Activated CD8-positive, alpha-beta memory T cell treated with anti-CD3 and anti-CD28 coated beads for 36 hours (primary cell): ENCODE results near the gene BEX2. TPM values are rescaled to one million over a fixed set of nuclear protein-coding genes. Genes with fewer than 3 reads are reported as not detected.
"Not testable (repeated sequence)": the region's sequence is repeated elsewhere in the genome, so short reads cannot be mapped to it uniquely, and the experiment has no call there.

Experiments
- CTCF ChIA-PET: fragments of 350-600 bp; sonication (Branson Sonifier 250); formaldehyde crosslinking; loops from one replicate; lab custom pipeline; 2021; ENCODE audit warnings: antibody characterized with exemption; lab: Charles Lee
- POLR2A ChIA-PET: fragments of 350-600 bp; sonication (Branson Sonifier 250); formaldehyde crosslinking; loops from one replicate; lab custom pipeline; 2021; ENCODE audit warnings: antibody characterized with exemption; lab: Charles Lee
- total RNA-seq, 2 experiments: library from RNA; stranded (reverse); gene quantifications; one replicate each; pipeline ENCODE4 v1.2.3, GENCODE V29; 2021

BEX2 gene
- 1 to 10 TPM; 7.0 to 8.2 TPM for total RNA-seq

DNA sequence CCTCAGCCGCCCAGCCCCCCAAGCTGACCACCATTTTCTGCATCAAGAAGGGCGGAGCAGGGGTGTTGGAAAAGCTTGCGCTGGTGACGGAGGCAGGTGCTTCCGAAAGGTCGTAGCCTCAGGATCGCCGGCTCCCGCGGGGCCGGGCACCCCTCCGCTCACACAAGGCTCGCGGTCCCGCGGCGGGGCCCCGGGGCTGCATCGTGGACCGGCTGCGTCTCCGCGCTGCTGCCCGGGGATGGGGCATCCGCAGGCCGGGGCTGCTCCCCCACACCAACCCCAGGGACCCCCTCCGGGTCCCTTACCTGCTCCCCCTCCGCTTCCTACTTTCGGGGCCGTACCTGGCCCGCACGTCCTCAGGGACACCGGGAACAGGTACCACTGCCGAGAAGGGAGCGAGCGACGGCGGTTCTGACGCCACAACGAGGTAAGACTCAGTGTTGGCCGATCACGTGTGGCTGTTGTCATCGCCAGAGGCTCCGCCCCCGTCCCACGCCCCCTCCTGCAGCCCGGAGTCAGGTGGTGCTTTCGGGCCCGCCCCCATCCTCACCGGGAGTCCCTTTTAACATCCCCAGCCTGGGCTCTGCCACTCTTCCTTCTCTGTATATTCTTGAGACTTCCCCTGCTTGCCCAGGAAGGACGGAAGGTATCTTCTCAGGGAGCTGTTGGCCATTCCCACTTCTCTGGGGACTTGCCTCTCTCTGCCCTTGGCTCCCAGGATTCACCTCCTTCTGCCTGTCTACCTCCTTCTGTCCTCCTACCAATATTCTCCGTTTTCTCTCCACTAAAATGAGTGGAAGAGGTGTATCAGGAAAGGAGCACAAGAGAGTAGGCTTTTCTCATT lies at the start of gene BEX2:
Gene BEX2 (minus strand): TSS at position 436 of the 844 bp plus-strand sequence. CDS start 1,014 bp downstream, outside the sequence.
- CTCF ChIA-PET, result interaction anchor here (0.6 kb wide), 1 partner anchor 166 kb away, joined by 4 read pairs; no protein-coding TSS in a partner anchor

DNA sequence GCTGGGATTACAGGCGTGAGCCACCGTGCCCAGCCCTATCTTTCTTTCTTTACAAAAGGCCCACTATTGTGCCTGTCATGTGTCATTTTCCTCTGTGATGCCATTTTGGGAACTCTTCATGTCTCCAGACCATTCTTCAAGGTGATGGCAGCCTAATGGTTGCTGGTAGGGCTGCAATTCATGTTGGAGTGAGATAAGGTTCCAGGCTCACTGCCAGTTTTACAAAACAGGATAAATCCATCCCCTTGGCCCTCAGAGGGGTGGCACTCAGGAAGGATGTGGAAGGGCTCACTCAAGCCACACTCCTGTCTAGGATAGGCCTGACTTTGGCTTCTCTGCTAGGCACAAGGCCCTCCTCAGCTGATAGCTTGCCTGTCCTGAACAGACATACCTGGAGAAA lies 49.3 kb upstream of the BEX2 start:
- CTCF ChIA-PET, result no interaction called here

More for the DNA sequence above, at the start of gene BEX2:
- POLR2A ChIA-PET, result interaction anchor here (0.6 to 0.7 kb wide), 2 partner anchors 801 to 870 kb away, joined by 3 read pairs; no protein-coding TSS in a partner anchor

DNA sequence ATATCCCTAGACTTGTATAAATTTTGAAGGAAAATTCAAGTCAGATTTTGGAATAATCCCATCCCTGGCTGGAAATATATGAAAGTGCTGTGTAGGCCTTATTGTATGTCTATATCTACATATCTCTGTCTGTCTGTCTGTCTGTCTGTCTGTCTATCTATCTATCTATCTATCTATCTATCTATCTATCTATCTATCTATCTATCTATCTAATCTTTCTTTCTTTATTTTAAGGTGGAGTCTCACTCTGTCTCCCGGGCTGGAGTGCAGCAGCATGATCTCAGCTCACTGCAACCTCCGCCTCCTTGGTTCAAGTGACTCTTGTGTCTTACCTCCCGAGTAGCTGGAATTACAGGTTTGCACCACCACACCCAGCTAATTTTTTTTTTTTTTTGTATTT lies 48.8 kb upstream of the BEX2 start:
- CTCF ChIA-PET, POLR2A ChIA-PET: not testable (repeated sequence)

More for the DNA sequence above, 49.3 kb upstream of the BEX2 start:
- POLR2A ChIA-PET, result no interaction called here

DNA sequence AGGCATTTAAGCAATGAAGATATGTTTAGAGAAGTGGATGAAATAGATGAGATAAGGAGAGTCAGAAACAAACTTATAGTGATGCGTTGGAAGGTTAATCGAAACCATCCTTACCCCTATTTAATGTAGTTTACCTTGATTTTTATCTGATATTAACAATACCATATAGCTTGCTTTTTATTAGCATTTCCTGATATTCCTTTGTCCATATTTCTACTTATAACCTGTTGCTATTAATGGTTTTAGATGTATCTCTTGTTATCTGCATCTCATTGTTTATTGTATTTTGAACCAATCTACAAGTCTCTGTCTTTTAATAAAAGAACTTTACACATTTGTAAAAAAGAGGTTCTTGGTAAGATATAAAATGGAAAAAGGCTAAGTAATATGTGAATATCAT lies 47.1 kb upstream of the BEX2 start:
- ChIA-PET CTCF (no interaction called here), POLR2A (no interaction called here)

DNA sequence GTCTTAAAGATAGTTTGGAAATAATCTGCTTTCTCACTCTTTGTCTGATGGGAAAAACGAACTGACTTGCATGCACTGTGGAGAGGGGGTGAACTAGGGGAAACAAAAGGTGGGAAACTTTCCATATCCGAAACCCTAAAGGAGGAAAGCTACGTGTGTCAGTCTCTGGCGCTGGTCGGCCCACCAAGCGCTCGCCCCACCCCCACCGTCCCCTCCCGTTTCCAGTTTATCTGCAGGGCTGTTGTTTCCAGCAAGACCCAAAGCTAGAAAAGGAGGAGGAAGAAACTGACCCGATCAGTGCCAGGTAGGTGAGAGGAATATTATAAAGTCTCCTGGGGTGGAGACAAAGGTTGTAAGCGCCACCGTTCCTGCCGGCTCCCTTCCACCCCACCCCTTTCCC lies 46.1 kb upstream of the BEX2 start:
- CTCF ChIA-PET, result no interaction called here

DNA sequence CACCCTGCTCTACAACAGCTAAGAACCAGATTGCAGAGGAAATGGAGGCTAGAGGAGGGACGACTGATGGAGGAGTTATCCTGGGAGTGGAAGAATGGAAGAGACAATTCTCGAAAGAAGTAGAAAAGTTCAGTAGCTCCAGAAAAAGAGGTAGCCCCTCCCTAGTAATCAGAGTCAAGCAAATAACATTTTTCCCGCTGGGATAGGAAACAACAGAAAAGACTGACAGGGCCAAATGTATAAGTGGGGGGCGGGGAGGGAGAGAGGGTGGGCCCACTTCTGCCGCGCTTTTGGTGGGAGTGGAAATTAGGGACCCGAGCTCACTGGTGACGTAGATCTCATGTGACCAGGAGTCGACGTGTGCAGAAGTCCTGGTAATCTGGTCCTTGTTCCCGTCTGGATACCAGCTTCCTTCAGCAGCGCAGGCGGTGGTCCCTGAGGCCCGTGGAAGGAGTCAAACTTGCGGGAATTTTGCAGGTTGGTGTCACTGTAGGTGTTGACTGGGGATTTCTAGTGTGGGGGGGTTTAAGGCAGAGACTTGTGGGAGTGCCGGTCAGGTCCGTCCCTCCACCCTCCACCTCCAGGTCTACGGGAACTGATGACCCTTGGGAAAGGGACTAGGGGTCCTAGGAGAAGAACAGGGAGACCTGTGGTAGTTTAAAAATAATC lies 45.5 kb upstream of the BEX2 start, which contains the start of gene TCEAL9:
Gene TCEAL9 (plus strand): TSS at position 377 of the 669 bp plus-strand sequence. CDS start 1,179 bp downstream, outside the sequence.
- ChIA-PET CTCF (no interaction called here), POLR2A (no interaction called here)

More for the DNA sequence above, 46.1 kb upstream of the BEX2 start:
- POLR2A ChIA-PET, result no interaction called here

DNA sequence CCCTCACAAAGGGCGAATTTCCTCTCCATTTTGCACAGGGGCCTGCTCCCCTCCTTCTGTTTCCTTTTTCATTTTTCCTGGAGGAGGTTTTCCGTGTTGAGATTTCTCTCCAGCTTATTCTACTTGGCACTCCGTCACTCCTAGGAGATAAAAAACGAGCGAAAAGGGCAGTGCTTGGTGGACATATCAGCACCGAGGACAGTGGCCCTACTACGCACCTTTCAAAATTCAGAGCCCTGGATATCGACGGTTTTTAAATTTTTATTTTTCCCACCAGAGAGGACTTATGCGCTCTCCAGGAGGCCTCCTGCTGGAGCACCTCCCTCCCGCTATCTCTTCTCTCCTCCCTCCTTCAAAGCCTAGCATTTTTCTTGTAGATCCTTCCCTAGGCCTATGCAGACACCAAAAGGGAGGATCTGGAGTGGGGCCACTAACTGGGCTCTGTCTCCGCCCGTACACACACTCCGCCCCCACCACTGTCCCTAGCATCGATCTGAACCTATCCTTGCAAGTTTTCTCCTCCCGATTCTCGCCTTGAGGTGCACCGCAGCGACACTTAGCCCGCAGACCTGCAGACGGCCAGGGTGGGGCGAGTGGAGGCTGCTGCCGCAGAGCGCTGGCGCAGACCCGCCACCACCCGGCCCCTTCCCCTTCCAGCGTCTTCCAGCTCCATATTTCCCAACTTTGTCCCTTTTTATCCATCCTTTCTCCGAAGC lies 37.0 kb upstream of the BEX2 start:
- ChIA-PET POLR2A (no interaction called here), CTCF (no interaction called here)

DNA sequence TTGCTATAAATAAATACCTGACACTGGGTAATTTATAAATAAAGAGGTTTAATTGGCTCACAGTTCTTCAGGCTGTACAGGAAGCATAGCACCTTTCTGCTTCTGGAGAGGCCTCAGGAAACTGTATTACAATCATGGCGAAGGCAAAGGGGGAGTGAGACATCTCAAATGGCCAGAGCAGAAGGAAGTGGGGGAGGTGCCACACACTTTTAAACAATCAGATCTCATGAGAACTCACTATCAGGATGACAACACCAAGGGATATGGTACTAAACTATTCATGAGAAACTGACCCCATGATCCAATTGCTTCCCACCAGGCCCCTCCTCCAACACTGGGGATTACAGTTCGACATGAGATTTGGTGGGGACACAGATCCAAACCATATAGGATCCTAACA lies 33.8 kb upstream of the BEX2 start:
- CTCF ChIA-PET, result no interaction called here
- POLR2A ChIA-PET, result no interaction called here

DNA sequence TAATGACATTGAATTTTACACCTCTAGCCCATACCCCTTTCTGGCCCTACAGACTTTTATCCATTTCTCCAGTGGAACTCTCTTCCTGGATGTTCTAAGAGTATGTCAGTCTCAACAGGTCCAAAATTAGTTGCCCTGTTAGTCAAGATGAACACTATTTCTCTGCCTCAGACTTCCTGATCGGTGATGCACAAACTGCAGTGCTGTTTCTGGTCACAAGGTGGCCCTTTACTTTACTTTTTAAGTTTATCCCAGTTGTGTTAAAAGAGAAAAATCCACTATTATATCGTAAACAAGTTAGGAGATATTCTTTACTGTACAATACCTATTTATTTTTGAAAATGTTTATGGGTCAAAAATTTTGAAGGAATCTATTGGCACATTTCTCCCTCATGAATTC lies 32.3 kb upstream of the BEX2 start:
- CTCF ChIA-PET, result no interaction called here
- POLR2A ChIA-PET, result no interaction called here

DNA sequence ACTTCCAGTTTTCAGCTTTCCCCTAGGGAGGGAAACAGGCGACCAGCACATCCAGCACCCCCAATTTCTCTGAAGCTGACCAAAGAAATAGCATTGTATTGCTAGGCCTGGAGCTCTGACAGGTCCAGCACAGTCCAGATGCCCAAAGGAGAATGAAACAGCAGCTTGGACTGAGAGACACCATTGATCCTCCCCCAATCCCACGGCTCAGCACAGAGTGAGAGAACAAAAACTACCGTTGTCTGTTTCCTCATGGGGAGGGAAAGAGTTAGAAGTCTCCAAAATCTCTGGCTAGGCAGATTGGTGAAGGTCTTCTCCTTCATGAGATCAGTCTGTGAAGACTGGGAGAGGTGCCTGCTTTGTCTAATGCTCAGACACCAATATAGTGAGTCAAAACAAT lies 27.9 kb upstream of the BEX2 start:
- ChIA-PET POLR2A (no interaction called here), CTCF (no interaction called here)

DNA sequence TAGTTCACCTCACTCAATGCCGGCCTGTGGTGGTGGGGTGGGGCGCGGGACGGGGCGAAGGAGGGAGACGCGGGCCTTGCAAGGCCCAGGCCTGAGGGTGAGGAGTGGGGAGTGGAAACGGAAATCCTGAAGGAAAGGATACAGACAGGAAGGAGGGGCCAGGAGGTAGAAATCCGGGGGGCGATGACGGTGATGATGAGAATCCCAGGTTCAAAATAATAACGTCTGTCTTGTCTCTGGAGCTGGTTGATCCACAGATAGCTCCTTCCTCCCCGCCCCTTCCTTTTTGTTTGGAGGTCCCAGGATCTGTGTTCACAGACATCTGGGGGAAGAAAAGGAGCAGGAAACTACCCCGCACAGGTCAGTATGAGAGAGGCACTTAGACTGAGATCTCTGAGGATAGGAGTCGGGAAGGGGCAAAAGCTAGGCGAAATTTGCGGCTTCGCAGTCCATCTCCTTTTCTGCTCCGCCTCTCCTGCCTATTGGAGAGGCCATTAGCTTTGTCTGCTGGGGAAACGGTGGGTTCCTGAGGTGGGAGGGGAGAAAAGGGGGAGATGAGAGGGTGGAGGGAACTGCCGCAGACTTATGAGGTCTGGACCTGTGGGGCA lies 20.0 kb upstream of the BEX2 start:
- ChIA-PET CTCF (no interaction called here), POLR2A (no interaction called here)

DNA sequence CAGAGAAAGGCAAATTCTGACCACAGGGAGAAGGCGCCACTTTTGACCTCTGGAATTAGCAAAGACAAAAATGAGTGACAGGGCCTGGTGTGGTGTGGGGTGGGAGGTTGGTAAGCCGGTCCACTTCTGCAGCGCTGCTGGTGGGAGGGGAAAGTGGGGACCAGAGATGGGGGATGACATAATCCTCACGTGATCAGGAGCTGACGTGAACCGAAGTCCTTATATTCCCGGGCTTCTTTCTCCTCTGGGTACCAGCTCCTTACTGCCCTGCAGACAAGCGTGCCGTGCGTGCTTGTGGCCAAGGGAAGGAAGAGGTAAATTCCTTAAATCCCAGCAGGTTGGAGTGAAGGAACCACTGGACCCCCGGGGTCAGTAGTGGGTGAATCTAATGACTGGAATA lies 19.2 kb upstream of the BEX2 start, which contains the start of gene TCEAL7:
Gene TCEAL7 (plus strand): TSS at position 249 of the 400 bp plus-strand sequence. CDS start 1,165 bp downstream, outside the sequence.
- POLR2A ChIA-PET, result no interaction called here
- CTCF ChIA-PET, result no interaction called here

DNA sequence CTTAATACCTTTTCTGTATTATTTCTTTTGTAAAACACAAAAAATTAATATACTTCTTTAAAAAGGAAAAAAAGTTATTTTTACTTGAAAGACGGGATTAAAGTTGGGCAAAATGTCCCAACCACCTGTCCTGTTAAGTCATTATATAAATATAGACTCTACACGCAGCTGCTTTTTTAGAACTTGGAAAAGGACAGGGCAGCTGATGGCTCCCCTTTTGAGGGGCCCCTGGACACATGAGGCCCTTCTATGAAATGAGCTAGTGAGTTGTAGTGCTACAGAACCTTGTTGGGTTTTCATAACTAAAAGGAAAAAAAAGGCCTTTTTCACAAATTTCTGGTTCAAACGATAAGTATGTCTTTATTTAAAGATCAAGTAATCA lies 600 bp upstream of the BEX2 start:
- CTCF ChIA-PET, result no interaction called here
- POLR2A ChIA-PET, result no interaction called here

DNA sequence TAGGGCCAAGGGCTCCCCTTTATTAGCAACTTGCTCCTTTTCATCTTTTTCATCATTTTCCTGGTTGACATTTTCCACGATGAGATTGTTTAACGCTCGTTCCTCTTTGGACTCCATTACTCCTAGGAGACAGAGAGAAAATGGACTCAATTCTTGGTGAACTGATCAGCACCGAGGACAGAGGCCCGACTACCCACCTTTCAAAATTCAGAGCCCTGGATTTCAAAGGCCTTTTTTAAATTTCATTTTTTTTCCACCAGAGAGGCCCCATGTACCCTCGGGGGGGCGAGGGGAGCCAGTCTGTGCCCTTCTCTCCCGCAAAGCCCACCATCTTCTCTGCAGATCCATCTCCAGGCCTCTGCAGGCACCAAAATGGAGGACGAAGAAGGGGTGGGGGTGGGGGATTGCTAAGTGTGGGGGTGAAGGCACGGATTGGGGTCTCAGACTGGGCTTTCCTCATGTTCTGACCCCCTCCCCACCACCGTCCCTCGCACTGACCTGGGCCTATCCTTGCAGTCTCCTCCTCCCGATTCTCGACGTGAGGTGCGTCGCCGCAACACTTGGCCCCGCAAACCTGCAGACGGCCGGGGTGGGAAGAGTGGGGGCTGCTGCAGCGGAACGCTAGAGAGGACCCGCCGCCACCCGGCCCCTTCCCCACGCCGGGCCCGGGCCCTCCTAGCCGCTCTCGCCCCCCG lies 783 bp downstream of the BEX2 start:
- ChIA-PET CTCF (interaction anchor here (0.6 kb wide), 1 partner anchor 167 kb away, joined by 4 read pairs; no protein-coding TSS in a partner anchor), POLR2A (interaction anchor here (0.6 to 0.7 kb wide), 2 partner anchors 802 to 871 kb away, joined by 3 read pairs; no protein-coding TSS in a partner anchor)

DNA sequence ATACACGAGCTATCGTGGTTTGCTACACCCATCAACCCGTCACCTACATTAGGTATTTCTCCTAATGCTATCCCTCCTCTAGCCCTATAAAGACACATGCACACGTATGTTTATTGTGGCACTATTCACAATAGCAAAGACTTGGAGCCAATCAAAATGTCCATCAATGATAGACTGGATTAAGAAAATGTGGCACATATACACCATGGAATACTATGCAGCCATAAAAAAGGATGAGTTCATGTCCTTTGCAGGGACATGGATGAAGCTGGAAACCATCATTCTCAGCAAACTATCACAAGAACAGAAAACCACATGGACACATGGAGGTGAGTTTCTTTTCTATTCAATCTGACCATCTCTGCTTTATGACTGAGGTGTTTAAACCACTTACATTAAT lies 5.1 kb downstream of the BEX2 start:
- POLR2A ChIA-PET, CTCF ChIA-PET: not testable (repeated sequence)

DNA sequence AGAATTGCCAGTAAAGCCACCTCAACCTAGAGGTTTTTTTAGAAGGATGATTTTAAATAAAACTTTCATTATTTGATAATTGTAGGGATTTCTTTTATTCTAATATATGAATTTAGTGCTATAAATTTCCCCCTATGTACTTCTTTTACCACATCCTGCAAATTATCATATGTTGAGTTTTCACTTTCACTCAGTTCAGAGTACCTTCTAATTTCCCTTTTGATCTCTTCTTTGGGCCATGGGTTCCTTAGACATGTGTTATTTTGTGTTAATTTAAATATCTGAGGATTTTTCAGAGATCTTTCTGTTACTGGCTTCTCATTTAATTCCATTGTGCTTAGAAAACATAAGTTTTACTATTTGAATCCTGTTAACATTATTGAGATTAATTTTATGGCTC lies 6.1 kb downstream of the BEX2 start:
- POLR2A ChIA-PET, result no interaction called here
- CTCF ChIA-PET, result no interaction called here

DNA sequence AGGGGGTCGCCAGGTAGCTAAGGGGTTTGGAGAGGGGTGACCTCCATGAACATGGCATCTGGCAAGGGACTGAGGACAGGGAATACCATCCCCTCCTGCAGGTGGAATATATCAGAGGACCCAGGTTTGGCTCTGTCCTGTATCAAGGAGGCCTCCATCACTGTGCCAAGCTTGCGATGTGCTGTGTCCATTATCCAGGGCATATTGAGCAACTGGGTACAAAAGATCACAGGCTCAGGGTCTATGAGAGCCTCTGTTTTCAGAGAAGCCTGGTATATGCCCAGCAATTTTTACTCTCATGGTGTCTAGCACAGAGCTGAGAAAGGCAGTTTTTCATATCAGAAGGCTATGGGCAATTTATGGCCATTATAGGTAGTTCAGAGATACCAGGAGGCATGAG lies 17.7 kb downstream of the BEX2 start:
- POLR2A ChIA-PET, result no interaction called here

DNA sequence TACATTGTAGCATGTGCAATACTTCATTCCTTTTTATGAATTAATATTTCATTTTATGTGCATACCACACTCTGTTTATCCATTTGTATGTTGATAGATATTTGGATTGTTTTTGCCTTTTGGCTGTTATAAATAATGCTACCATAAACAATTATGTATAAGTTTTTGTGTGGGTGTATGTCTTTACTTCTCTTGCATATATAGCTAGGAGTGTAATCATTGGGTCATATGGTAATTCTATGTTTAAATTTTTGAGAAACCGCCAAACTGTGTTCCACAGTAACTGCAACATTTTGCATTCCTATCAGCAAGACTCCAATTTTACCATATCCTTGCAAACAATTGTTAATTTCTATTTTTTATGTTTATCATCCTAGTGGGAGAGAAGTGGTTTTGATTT lies 31.2 kb downstream of the BEX2 start:
- ChIA-PET CTCF (no interaction called here), POLR2A (no interaction called here)

More for the DNA sequence above, 17.7 kb downstream of the BEX2 start:
- CTCF ChIA-PET, result no interaction called here

DNA sequence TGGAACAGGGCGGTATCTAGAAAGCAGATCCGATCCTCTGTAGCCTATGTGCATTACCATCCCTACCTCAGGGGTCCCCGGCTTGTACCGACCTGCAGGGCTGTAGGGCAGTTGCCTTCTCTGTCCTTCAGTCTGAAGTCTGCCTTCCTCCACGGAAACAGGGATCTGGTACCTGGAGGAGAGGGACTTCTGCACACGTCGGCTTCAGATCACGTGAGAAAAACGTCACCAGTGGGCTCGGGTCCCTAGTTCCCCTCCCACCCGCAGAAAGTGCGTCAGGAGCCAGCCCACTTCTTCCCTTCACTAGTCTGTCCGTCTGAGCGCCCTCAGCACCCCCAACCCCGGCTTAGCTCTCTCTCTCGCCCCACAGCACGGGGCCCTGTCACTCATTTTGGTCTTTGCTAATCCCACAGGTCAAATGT lies 34.2 kb downstream of the BEX2 start, which contains the start of gene TCEAL5:
Gene TCEAL5 (minus strand): TSS at position 170 of the 422 bp plus-strand sequence. CDS start 2,187 bp downstream, outside the sequence.
- POLR2A ChIA-PET, result no interaction called here
- CTCF ChIA-PET, result no interaction called here
